Pons (tissue), 1 donor: ENCODE results near the gene MNAT1.
"Not testable (repeated sequence)": the region's sequence is repeated elsewhere in the genome, so short reads cannot be mapped to it uniquely, and the experiment has no call there.

ENCODE experiments used
- DNase-seq: peaks from one replicate; pipeline ENCODE4 v3.0.0-alpha.2; 2016; ENCODE audit warnings: low spot score

The MNAT1 gene

DNA sequence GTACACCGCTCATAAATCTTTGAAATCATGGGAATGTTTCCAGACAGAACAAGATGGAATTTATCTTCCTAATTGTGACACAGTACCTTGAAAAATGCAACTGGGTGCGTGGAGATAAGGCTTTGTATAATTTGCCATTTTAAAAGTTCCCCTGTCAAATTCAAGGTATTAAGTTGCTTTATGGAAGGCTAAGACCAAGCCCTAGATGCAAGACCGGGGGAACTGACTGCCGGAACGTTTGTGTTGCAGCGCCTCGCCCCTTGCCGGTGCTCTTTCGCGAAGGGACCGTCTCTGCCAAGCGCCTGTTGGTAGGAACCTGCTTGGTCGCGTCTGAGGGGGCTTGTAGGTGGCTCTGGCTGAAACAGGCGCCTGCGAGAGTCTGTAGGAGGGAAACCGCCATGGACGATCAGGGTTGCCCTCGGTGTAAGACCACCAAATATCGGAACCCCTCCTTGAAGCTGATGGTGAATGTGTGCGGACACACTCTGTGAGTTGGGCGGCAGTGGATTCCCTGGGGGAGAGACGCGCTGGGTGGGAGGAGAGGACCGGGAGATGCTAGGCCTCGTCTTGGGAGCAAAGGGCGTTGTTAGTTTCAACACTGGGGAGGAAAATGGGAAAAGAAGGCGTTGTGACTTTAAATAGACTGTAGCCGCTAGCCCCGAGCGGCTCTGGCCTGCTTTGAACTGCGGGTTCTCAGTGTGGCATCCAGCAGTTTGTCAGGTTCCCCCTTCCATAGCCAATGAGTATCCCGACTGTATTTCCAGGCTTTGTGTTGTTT, at the start of gene MNAT1:
Gene MNAT1, plus strand, starts transcription at position 297 of the 778 bp plus-strand sequence. Its CDS starts 102 bp downstream, at position 399.
- DNase-seq = peak; percentile 78

DNA sequence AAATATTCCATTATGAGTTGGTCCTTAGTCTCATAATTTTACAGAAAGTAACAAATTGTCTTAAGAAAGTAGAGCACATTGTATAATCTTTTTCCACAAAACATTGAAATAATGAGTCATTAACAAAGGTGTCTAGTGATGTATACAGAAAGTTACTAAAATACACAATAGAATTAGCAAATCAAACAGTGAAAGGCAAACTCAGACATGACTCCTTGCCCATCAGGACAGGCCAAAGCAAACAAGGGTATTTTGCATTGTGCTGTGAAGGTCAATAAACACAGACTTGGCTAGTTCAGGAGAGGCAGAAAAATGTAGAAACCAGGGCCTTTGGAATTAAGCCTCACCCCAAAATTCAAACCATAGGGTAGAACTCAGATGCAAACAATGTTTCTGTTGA, 47.7 kb upstream of the MNAT1 start:
- DNase-seq = no peak

DNA sequence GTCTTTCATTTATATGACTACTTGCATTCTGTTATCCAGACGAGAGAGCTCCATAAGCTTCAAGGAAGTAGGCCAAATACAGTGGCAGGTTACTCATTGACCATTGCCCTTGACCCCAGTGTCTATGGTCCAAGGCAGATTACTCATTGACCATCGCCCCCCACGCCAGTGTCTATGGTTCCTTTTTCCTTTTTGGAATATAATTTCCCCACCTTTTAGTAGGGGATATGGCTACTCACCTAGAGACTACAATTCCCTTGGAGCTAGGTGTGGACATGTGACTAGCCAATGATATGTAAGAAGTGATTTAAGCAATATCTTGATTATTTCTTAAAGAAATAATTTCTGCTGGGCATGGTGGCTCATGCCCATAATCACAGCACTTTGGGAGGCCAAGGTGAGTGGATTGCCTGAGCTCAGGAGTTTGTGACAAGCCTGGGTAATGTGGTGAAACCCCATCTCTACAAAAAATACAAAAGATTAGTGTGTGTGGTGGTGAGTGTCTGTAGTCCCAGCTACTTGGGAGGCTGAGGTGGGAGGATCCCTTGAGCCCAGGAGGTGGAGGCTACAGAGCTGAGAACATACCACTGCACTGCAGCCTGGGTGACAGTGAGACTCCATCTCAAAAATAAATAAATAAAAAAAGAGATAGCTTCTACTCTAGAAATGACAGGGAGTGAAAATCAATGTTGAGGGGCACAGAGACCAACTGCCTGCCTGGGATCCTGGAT, 43.0 kb upstream of the MNAT1 start:
- no peak for DNase-seq

DNA sequence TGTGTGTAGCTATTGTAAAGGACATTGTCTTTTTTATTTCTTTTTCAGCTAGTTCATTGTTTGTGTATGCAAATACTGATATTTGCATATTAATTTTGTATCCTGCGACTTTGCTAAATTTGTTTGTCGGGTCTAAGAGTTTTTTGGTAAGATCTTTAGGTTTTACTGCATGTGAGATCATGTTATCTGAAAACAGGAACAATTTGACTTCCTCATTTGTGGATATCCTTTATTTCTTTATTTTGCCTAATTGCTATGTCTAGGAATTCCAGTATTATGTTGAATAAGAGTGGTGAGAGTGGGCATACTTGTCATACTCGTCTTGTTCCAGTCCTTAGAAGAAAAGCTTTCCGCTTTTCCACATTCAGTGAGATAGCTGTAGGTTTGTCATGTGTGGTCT, 39.2 kb upstream of the MNAT1 start:
- no peak for DNase-seq

DNA sequence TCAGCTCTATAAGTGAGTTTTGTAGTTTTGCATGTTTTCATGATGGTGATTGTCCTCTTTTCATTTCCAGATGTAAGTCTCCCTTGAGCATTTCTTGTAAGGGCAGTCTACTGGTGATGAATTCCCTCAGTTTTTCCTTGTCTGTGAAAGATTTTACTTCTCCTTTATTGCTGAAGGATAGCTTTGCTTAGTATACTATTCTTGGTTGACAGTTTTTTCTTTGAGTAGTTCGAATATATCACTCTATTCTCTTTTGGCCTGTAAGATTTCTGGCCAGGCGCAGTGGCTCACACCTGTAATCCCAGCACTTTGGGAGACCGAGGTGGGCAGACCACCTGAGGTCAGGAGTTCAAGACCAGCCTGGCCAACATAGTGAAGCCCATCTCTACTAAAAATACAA, 34.0 kb upstream of the MNAT1 start:
- DNase-seq = no peak

DNA sequence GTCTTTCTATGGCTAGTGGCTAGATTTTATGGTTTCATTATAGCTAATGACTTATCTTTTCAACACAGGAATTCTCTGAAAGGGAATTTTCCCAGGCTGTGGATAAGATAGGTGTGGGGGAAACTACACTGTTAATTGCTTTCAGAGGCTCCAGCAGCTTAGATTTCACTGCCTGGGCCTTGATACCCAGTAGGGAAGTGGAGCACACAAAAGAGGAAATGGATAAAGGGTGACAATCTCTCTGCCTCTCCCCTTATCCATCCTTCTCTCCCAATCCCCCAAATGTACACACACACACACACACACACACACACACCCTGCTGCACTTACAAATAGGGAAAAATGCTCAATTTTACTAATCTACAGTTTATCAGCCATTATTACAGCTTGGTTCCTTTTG, 29.5 kb upstream of the MNAT1 start:
- DNase-seq = no peak

DNA sequence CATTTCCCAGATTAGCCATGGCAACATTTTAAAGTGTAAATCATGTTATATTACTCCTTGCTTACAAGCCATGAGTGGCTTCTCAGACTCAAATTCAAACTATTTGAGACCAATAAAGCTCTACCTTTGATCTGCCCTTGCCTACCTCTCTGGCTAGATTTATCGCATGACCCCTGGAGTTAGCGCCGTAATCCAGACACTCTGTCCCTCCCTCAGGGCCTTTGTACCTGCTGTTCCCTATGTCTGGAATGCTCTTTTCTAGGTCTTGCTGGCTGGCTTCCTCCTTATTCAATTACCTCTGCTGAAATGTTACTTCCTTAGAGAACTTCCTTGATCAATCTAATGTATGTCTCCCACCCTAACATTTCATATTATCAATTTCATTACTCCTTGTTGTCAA, 26.7 kb upstream of the MNAT1 start:
- DNase-seq = no peak

DNA sequence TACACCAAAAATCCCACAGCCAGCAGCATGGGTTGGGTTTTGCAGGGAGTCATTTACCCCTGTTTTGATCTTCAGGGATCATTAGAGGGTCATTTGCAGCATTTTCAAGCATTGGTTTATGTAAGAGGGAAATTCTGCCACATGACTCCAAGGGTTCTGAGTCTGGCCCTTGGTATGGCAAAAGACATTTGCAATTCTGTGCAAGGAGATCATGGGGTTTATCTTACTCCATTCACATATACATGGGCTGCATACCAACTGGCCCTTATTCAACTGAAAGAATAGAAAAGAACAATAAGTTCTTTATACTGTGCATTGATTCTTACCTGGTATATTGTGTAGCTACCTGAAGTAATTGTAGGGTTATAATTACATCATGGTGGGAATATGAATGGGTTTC, 24.1 kb upstream of the MNAT1 start:
- DNase-seq = no peak

DNA sequence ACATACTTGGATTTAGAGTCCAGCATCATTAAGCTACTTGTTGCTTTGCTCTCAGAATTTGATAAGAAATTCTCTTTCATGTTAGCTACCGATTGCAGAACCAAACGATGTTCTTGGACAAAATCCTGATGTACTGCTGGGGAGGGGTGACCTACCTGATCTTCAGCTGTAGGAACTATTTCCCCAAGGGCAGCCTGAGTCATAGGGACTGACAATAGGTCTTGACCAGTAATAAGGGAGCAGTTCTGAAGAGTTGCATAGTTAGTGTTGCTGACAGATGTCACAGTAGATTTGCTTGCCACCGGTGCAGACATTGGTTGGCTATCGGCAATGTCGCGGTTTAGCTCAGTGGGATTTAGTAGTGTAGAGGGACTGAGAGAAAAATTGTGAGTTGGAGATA, 21.0 kb upstream of the MNAT1 start:
- DNase-seq = no peak

DNA sequence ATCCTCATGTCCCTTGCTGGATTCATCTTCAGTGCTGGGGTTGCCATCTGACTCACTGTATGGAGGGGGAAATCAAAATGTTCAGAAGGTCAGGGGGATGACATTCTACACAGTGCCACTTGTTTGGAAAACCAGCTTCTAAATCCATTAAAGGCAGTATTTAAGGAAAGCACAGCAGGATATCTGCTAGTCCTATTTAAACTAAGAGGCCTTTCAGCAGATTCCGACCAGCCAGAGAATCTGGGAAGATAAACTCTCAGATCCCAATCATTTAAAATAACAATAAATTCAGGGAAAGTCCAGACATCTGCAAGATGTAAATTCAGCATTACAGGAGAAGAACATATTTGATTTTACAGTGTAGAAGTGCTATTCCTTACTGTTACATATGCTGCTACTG, 14.2 kb upstream of the MNAT1 start:
- DNase-seq = no peak

DNA sequence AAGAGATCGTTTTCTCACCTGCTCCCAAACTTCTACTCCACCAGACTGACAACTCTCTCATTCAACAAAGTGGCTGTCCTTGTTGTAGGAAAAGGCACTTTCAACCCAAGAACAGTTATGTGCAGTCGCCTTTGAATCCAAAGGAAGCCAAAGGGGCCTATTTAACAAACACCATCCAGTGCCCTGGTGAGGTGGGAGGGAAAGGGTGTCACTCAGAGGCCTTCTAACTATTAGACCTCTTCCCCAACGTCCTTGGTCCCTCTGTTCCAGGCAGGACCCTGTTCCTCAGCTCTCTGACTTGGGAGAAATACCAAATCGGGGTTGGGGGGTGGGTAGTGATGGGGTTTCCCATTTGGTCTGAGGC, 13.6 kb upstream of the MNAT1 start:
- no peak for DNase-seq

DNA sequence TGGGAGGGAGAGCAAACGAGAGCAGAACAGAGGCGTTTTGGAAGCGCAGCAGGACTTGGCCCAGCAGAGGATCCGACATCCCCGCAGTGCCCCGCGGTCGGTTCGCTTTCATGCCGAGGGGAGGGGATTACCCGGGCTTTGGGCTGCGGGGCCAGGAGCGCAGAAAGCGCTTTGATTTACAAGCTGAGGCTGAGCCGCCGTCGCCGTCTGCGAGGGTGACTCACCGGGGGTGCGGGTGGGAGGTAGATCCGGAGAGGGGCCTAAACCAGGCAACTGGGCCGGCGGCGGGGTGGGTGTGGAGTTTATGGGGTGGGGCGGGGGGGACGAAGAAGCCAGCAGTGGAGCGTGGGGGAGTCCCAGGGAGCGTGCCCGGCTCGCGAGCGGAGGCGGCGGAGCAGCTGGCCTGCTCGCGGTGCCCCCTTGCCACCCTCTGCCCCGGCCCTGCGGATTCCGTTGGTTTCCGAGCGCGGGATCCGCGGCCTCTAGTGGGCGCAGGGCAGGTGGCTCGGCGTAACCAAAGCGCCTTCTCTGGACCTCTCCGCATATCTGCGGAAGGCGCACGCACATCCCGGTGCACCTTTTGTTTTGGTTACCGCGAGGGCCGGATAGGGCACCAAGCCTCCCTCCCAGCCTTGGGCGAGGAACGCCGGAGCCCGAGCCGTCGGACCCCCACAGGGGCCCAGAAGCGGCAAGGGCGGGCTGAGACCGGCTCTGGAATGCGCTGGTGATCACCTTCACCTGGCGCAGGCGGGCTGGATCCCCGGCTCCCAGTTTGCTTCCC, 13.0 kb upstream of the MNAT1 start:
- DNase-seq = no peak

DNA sequence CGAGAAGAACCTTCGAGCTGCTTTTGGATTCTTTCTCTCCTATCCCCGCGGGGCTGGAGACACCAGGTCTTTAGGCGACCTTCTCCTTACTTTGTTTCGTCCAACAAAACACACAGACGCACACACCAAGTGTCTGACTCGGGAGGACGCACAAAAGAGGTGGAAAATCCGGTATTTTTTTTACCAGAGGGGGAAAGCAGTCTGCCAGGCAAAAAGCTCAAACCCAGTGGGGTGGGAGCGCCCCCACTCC, 12.5 kb upstream of the MNAT1 start:
- no peak for DNase-seq

DNA sequence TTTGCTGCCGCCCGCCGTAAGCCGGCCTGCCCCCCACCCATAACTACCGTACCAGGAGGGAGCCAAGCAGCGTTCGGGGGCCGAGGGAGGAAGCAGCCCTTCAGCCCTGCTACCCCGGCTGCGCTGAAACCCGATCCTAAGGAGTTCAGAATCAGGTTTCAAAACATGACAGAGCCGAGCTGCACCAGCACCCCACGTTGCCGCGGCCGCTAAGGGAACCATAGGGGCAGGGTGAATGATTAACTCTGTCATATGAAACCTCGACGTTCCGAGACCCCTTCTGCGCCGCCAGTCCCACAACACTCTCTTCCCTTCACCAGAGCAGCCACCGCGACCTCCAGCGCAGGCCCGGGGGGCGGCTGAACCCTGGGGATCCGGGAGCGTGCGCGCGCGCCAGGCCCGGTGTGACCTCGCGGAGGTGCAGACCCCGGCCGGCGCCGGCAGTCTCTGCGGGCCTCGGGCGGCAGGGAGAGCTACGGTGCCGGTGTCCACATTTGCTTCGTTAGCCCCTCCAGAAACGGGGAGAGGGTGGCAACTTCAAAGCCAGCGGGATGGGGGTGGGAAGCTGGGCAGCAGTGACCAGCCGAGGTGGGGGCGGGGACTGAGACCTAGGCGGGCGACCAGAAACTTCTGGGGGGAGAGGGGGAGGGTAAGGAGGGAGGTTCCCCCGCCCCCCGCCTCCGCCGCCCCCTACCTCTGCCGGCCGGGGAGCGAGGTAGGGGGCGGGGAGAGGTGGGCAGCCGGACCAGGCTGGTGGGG, 12.0 kb upstream of the MNAT1 start:
- no peak for DNase-seq

DNA sequence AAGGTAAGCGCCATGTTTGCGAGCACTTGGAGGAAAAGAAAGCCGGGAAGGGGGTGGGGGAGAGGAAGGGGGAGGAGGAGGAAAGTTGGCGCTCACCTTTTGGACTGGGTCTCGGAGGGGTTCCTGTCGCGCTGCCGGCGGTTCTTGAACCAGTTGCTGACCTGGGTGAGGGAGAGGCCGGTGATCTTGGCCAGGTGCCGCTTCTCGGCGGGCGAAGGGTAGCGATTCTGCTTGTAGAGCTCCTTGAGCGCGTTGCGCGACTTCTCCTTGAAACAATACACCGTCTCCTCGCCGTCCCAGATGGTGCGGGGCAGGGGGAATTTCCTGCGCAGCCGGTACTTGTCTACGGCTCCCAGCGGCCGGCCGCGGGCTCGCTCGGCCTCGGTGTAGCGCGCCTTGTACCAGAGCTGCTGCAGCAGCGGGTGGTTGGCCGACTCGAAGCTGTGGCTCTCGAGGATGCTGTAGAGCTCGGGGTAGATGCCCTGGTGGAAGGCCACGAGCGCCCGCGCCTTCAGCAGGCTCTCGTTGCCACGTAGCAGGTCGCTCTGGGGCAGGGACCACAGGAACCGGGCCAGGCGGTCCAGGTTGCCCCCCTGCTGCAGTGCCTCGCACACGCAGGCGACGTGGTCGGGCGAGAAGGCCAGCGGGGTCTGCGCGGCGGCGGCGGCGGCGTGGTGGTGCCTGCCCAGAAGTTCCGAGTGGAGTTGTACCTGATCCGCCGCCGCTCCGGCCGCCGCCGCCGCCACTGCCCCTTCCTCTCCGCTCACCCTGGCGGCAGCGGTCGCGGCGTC, 11.2 kb upstream of the MNAT1 start:
- DNase-seq = no peak

DNA sequence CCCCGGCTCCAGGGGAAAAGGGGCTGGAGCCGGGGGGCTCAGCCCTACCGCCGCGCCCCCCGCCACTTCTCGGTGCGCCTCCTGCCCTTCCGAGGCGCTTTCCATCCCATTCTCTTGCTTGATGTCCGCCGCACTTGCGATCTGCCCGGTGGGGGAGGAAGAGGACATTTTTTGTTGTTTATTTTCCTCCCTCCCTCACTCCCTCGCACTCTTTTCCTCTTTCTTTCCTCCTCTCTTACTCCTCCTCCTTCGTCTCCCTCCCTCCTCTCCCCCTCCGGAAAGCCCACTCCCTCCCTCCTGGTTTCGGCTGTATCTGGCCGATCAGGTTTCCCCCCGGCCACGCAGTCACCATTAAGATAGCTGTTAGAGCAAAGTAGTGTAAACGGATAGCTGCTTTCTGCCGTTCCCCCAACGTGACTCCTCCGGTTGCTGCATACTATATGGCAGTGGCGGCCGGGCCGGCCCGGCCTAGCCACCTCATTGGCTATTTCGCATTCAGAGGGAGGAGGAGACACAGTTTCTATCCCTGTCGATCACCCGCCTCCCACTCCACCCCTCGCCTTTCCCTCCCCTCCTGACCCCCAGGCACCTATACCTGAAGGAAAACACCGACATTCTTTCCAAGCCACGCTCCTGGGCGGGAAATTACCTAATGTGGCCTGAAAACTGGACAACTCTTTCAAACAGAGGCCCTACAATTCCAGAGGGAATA, 10.5 kb upstream of the MNAT1 start, which contains the start of gene SIX4:
Gene SIX4, minus strand, starts transcription at position 445 of the 712 bp plus-strand sequence. Its CDS starts 277 bp downstream, at position 168.
- peak; percentile 45 for DNase-seq

DNA sequence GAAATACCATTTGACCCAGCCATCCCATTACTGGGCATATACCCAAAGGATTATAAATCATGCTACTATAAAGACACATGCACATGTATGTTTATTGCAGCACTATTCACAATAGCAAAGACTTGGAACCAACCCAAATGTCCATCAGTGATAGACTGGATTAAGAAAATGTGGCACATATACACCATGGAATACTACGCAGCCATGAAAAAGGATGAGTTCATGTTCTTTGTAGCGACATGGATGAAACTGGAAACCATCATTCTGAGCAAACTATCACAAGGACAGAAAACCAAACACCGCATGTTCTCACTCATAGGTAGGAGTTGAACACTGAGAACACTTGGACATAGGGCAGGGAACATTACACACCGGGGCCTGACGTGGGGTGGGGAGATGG, 3.3 kb upstream of the MNAT1 start:
- DNase-seq = not testable (repeated sequence)

DNA sequence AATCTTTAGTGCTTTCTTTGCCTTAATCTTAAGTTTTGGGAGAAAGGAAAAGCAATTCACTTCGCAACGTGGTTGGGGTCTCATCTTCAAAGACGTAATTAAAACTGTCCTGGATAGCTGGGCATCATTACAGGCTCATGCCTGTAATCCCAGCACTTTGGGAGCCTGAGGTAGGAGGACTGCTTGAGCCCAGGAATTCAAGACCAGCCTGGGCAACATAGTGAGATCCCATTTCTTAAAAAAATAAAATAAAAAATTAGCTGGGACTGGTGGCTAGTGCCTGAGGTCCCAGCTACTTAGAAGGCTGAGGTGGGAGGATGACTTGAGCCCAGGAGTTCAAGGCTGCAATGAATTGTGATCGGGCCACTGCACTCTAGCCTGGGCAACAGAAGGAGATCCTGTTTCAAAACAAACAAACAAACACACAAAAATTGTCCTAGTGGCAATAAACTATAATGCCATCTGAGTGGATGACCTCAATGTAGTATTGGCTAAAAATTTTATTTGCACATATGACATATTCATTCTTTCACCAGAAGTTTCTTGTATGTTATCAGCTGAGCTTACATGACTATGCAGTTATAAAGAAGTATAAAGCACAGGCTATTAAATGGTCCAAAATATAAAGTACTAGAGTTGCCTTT, 1.6 kb upstream of the MNAT1 start:
- no peak for DNase-seq

DNA sequence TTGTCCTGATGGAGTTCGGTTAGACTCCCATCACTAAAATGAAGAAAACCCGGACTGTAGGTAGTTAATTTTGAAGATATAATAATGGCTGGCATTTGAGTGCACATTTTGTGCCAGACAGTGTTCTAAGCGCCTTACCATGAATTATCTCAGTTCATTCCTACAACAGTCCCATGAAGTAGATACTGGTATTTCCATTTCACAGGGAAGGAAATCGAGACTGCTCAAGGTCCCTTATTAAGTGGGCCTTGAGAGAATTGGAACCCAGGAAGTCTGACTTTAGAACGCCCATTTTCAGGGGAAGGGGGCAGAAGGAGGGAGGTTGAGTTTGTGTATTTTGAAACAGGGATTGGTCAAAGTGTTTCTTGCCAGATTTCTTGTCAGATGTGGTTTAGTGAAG, 855 bp downstream of the MNAT1 start:
- DNase-seq = peak; percentile 12

DNA sequence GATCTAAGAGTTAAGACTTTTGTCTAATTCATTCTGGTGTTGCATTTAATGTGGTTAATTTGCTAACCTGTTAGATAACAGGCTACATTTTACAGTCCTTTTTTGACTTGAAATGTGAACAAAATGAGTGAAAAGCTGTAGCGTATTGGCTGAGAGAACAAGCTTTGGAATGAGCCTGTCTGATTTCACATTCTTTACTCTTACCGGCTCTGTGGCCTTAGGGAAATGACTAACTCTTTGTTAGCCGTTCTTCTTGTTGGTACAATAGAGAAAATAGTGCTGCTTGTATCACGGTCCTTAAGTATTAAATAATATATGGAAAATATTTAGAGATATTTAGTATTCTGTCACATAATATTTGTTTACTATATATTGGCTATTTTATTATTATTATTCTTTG, 1.9 kb downstream of the MNAT1 start:
- DNase-seq = no peak
